GM12878 (cell line): Measurements from ENCODE around the gene TMEM255B. TPM values are rescaled to one million over a fixed set of nuclear protein-coding genes. Genes with fewer than 3 reads are reported as not detected.

Source experiments
- ATAC-seq: fragments of 200-7000 bp; cut with Tn5 transposase; 3 replicates; pipeline ENCODE4 v1.9.1; 2020; ENCODE audit warnings: mild to moderate bottlenecking, moderate library complexity
- BruUV-seq: library from RNA; stranded (reverse); fragments of 400-500 nt; replicated peaks from 2 replicates; lab custom pipeline; 2021; lab: Mats Ljungman, UMichigan
- CTCF ChIA-PET: fragments of 300-600 bp; sonication (Branson Sonifier 250); formaldehyde crosslinking; extraction: SDS; loops from one replicate; lab custom pipeline; 2021; ENCODE audit warnings: inconsistent platforms; lab: Yijun Ruan, JAX
- POLR2A ChIA-PET: fragments of 350-600 bp; formaldehyde crosslinking; extraction: SDS; loops from one replicate; lab custom pipeline; 2021; ENCODE audit warnings: inconsistent platforms; lab: Charles Lee
- RAD21 ChIA-PET: fragments of 300-600 bp; sonication (Branson Sonifier 250); formaldehyde crosslinking; loops from one replicate; lab custom pipeline; 2023; ENCODE audit warnings: antibody characterized with exemption; ENCODE audit not compliant: unreplicated experiment; lab: Charles Lee
- SMC1A ChIA-PET: fragments of 300-600 bp; sonication (Branson Sonifier 250); formaldehyde crosslinking; loops from one replicate; lab custom pipeline; 2023; ENCODE audit not compliant: unreplicated experiment, uncharacterized antibody; lab: Charles Lee
- DNase-seq: peaks from one replicate; pipeline ENCODE4 v3.0.0-alpha.2; 2011; ENCODE audit warnings: low read depth, low spot score
- FAIRE-seq: peaks from 3 replicates; lab custom pipeline; 2011; peaks lifted over from hg19 to GRCh38; lab: Jason Lieb, UNC
- H2AFZ ChIP-seq: 2 replicates; pipeline ENCODE4 v1.6.0; 2011; ENCODE audit warnings: low read depth, low read length, control low read depth; ENCODE audit not compliant: control insufficient read depth
- H3K27ac ChIP-seq: 2 replicates; pipeline ENCODE4 v1.5.1; 2011; ENCODE audit warnings: control low read depth; ENCODE audit not compliant: control insufficient read depth, insufficient read depth
- H3K27me3 ChIP-seq, 2 experiments: replicated peaks in 1 of 2; 2 replicates each; pipeline versions ENCODE4 v1.6.0 to v1.6.1; 2011; ENCODE audit warnings: low read length in 1 of 2; ENCODE audit not compliant: control insufficient read depth in 2 of 2, insufficient read depth in 2 of 2
- H3K36me3 ChIP-seq, 2 experiments: 2 replicates each; pipeline ENCODE4 v1.5.1; 2011; ENCODE audit warnings: low read length in 1 of 2; ENCODE audit not compliant: control insufficient read depth in 2 of 2, insufficient read depth in 2 of 2
- H3K4me1 ChIP-seq: 2 replicates; pipeline ENCODE4 v1.6.1; 2011; ENCODE audit warnings: mild to moderate bottlenecking, low read length, moderate library complexity, mixed read lengths; ENCODE audit not compliant: control insufficient read depth, insufficient read depth
- H3K4me2 ChIP-seq: 2 replicates; pipeline ENCODE4 v1.6.0; 2011; ENCODE audit warnings: control low read depth; ENCODE audit not compliant: control insufficient read depth, insufficient read depth
- H3K4me3 ChIP-seq: fragments of 200-600 bp; sonication (generic); 2 replicates; pipeline ENCODE4 v1.5.1; 2016
- H3K79me2 ChIP-seq: 2 replicates; pipeline ENCODE4 v1.6.0; 2011; ENCODE audit warnings: low read length; ENCODE audit not compliant: control insufficient read depth, insufficient read depth
- H3K9ac ChIP-seq: 2 replicates; pipeline ENCODE4 v1.8.0; 2011; ENCODE audit warnings: low read length, control low read depth, mixed read lengths; ENCODE audit not compliant: control insufficient read depth, insufficient read depth
- H3K9me3 ChIP-seq: replicated peaks from 3 replicates; pipeline ENCODE4 v1.5.1; 2011; ENCODE audit warnings: mild to moderate bottlenecking, low read length; ENCODE audit not compliant: control insufficient read depth, insufficient read depth
- H4K20me1 ChIP-seq: 2 replicates; pipeline ENCODE4 v1.6.0; 2011; ENCODE audit not compliant: control insufficient read depth, insufficient read depth
- HDAC2 ChIP-seq: fragments of 200-600 bp; sonication (generic); IDR thresholded peaks from 2 replicates; pipeline ENCODE4 v1.6.1; 2017
- KLF5 ChIP-seq: fragments of 450-650 bp; IDR thresholded peaks from 2 replicates; pipeline ENCODE4 v1.6.1; 2014; ENCODE audit warnings: mild to moderate bottlenecking; ENCODE audit not compliant: partially characterized antibody
- MEF2B ChIP-seq: fragments of 450-650 bp; IDR thresholded peaks from 2 replicates; pipeline ENCODE4 v1.6.1; 2018; ENCODE audit warnings: mild to moderate bottlenecking, moderate library complexity; ENCODE audit not compliant: partially characterized antibody, poor library complexity, severe bottlenecking
- SMARCA5 ChIP-seq: fragments of 450-650 bp; IDR thresholded peaks from 2 replicates; pipeline ENCODE4 v1.6.1; 2017; ENCODE audit warnings: mild to moderate bottlenecking
- SMC3 ChIP-seq: IDR thresholded peaks from 2 replicates; pipeline ENCODE4 v1.6.1; 2011; ENCODE audit warnings: low read length, improper control_type of control experiment, borderline replicate concordance
- TBL1XR1 ChIP-seq: IDR thresholded peaks from 2 replicates; pipeline ENCODE4 v1.6.1; 2012; ENCODE audit warnings: low read depth, low read length, improper control_type of control experiment
- WRNIP1 ChIP-seq: IDR thresholded peaks from 2 replicates; pipeline ENCODE4 v1.6.1; 2011; ENCODE audit warnings: low read depth, low read length, improper control_type of control experiment, borderline replicate concordance
- ZBTB4 ChIP-seq: fragments of 450-650 bp; formaldehyde crosslinking; IDR thresholded peaks from 2 replicates; pipeline ENCODE4 v1.4.0; 2022; ENCODE audit warnings: mild to moderate bottlenecking, moderate library complexity
- ZNF207 ChIP-seq: fragments of 450-650 bp; IDR thresholded peaks from 2 replicates; pipeline ENCODE4 v1.6.1; 2014; ENCODE audit warnings: antibody characterized with exemption, mild to moderate bottlenecking, borderline replicate concordance
- ZNF217 ChIP-seq: fragments of 450-650 bp; IDR thresholded peaks from 2 replicates; pipeline ENCODE4 v1.6.1; 2017; ENCODE audit warnings: antibody characterized with exemption, mild to moderate bottlenecking
- WGBS: methylation state at CpG from one replicate; pipeline ENCODE4 v1.1.6; 2016; ENCODE audit warnings: low lambda C conversion rate; ENCODE audit not compliant: insufficient replicate concordance, insufficient coverage; ENCODE audit errors: missing lambda C conversion rate; 5-methylcytosine and 5-hydroxymethylcytosine counted together
- in situ Hi-C: fragments of 300-500 bp; cut with MboI; formaldehyde crosslinking; loops from 9 replicates; pipeline ENCODE4 v1.14.3; 2018; ENCODE audit warnings: mixed read lengths
- intact Hi-C: fragments of 100-400 bp; cut with micrococcal nuclease; formaldehyde crosslinking; loops from one replicate; pipeline ENCODE4 v1.14.2; 2022; ENCODE audit not compliant: unreplicated experiment
- polyA plus RNA-seq, 11 experiments: library from polyadenylated mRNA; depleted of rRNA in 4 of 11; unstranded in 6 of 11; stranded (reverse) in 5 of 11; fragments of >200 nt; fragmentation: Nextera tagmentation in 4 of 11; fragmentation: Illumina TruSeq in 1 of 11; extraction: Ambion mirVana in 4 of 11; extraction: Trizol in 1 of 11; gene quantifications; 1 replicate in 1 of 11; 2 replicates in 10 of 11; pipeline versions ENCODE4 v1.2.1 to v1.2.3, GENCODE V29; 2011 to 2016; ENCODE audit warnings: inconsistent platforms in 2 of 11, missing spikeins in 2 of 11, low read depth in 1 of 11
- total RNA-seq, 4 experiments: library from RNA; depleted of rRNA in 3 of 4; stranded (reverse); fragments of >200 nt in 3 of 4; fragmentation: Illumina TruSeq in 1 of 4; extraction: Trizol in 1 of 4; gene quantifications; 2 replicates each; pipeline versions ENCODE4 v1.2.1 to v1.2.3, GENCODE V29; 2013 to 2021
- TF ChIP-seq, protein P1 (sequence below): IDR thresholded peaks from 2 replicates; pipeline ENCODE4 v1.6.1; 2012; ENCODE audit warnings: low read depth, low read length, improper control_type of control experiment

Gene TMEM255B
- total and polyA plus RNA-seq, 10 of the 15 experiments (the other 5 are each of a cell fraction or from before 2014, with no cell fraction given), result 0.04 to 0.62 (median 0.13) TPM; not detected in 3

GRCh38 chr13:113849546-113849945, 90.5 kb downstream of the TMEM255B start:
- H3K79me2 ChIP-seq, result no peaks in the 10 kb centered on the region

More at GRCh38 chr13:113849546-113849945, 90.5 kb downstream of the TMEM255B start:
- in situ Hi-C loops (no loop called here), intact Hi-C loops (no loop called here)
- BruUV-seq, result no TSS peak
- Histone ChIP-seq H3K27me3 (peaks cover 0 to 2% of the 10 kb centered on the region in 2 experiments; a peak in 2 of 4 replicates), H3K36me3 (no peaks in the 10 kb centered on the region), H3K27ac (no peak overlapping the region), H3K9me3 (no peaks in the 10 kb centered on the region), H3K9ac (no peak overlapping the region), H3K4me3 (no peak overlapping the region), H4K20me1 (no peaks in the 10 kb centered on the region), H2AFZ (no peak overlapping the region), H3K4me1 (no peaks in the 10 kb centered on the region), H3K4me2 (no peak overlapping the region)
- ChIA-PET CTCF (no interaction called here), RAD21 (no interaction called here), POLR2A (no interaction called here), SMC1A (interaction anchor here (0.6 kb wide), 1 partner anchor 210 kb away, joined by 3 read pairs; no protein-coding TSS in a partner anchor)
- no peak for ATAC-seq
- 41% methylated on average over 3 of the region's 3 CpGs for WGBS
- TF ChIP-seq MEF2B, result no peak
- no peak for TF ChIP-seq TBL1XR1
- TF ChIP-seq ZNF207, result no peak
- TF ChIP-seq SMARCA5, result no peak
- no peak for TF ChIP-seq ZNF217
- no peak for TF ChIP-seq KLF5
- TF ChIP-seq HDAC2, result no peak
- no peak for TF ChIP-seq SMC3
- no peak for TF ChIP-seq WRNIP1
- TF ChIP-seq ZBTB4 (CRISPR knock-in tag), result no peak
- TF ChIP-seq, protein P1, sequence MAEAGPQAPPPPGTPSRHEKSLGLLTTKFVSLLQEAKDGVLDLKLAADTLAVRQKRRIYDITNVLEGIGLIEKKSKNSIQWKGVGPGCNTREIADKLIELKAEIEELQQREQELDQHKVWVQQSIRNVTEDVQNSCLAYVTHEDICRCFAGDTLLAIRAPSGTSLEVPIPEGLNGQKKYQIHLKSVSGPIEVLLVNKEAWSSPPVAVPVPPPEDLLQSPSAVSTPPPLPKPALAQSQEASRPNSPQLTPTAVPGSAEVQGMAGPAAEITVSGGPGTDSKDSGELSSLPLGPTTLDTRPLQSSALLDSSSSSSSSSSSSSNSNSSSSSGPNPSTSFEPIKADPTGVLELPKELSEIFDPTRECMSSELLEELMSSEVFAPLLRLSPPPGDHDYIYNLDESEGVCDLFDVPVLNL, result no peak
- FAIRE-seq, result no peak
- no peak for DNase-seq
